HepG2 (cell line): ENCODE results near the gene CDH13. TPM values are rescaled to one million over a fixed set of nuclear protein-coding genes. Genes with fewer than 3 reads are reported as not detected.

ENCODE experiments used
- ATAC-seq: fragments of 200-7000 bp; cut with Tn5 transposase; 3 replicates; pipeline ENCODE4 v1.9.1; 2020; ENCODE audit warnings: mild to moderate bottlenecking, moderate library complexity
- BruUV-seq: library from RNA; stranded (reverse); fragments of 400-500 nt; replicated peaks from 2 replicates; lab custom pipeline; 2021; lab: Mats Ljungman, UMichigan
- CTCF ChIA-PET: fragments of 300-600 bp; formaldehyde crosslinking; extraction: SDS; loops from one replicate; lab custom pipeline; 2021; ENCODE audit warnings: low total read pairs, inconsistent platforms, low intra/inter-chr PET ratio; lab: Yijun Ruan, JAX
- POLR2A ChIA-PET: fragments of 350-600 bp; sonication (Branson Sonifier 250); formaldehyde crosslinking; loops from one replicate; lab custom pipeline; 2020; ENCODE audit warnings: antibody characterized with exemption, inconsistent platforms; lab: Yijun Ruan, JAX
- DNase-seq: peaks from one replicate; pipeline ENCODE4 v3.0.0-alpha.2; 2015; ENCODE audit warnings: low spot score
- FAIRE-seq: peaks from 3 replicates; lab custom pipeline; 2011; peaks lifted over from hg19 to GRCh38; lab: Jason Lieb, UNC
- H2AFZ ChIP-seq: one replicate; pipeline ENCODE4 v1.6.1; 2011; ENCODE audit warnings: low read length, inconsistent platforms
- H3K27ac ChIP-seq: fragments of 300-600 bp; 3 replicates; pipeline ENCODE4 v1.8.0; 2011; ENCODE audit warnings: mixed run types, mild to moderate bottlenecking, mixed read lengths, low read length, inconsistent platforms; ENCODE audit not compliant: insufficient read depth; ENCODE audit errors: extremely low read length
- H3K27me3 ChIP-seq, 2 experiments: fragments of 200-600 bp in 1 of 2; 2 replicates in 1 of 2; 3 replicates in 1 of 2; pipeline versions ENCODE4 v1.6.0 to v1.8.0; 2011; ENCODE audit warnings: low read length in 2 of 2, mild to moderate bottlenecking in 2 of 2, moderate library complexity in 2 of 2, inconsistent platforms in 1 of 2; ENCODE audit not compliant: insufficient read depth in 2 of 2, control insufficient read depth in 1 of 2
- H3K36me3 ChIP-seq, 2 experiments: fragments of 200-600 bp in 1 of 2; replicated peaks in 1 of 2; 2 replicates in 1 of 2; 3 replicates in 1 of 2; pipeline versions ENCODE4 v1.5.1 to v1.8.0; 2011; ENCODE audit warnings: low read length in 2 of 2, inconsistent platforms in 1 of 2; ENCODE audit not compliant: insufficient read depth in 2 of 2, control insufficient read depth in 1 of 2
- H3K4me1 ChIP-seq: 2 replicates; pipeline ENCODE4 v1.5.1; 2012; ENCODE audit warnings: low read length, inconsistent platforms; ENCODE audit not compliant: insufficient read depth
- H3K4me2 ChIP-seq: 2 replicates; pipeline ENCODE4 v1.6.0; 2011; ENCODE audit warnings: low read depth, low read length, inconsistent platforms
- H3K4me3 ChIP-seq, 3 experiments: fragments of 200-600 bp in 1 of 3; sonication (generic), shearing (Covaris generic) in 1 of 3; replicated peaks in 1 of 3; 2 replicates each; pipeline ENCODE4 v1.5.1; 2011 to 2016; ENCODE audit warnings: low read length in 3 of 3, inconsistent platforms in 2 of 3, low read depth in 2 of 3, mild to moderate bottlenecking in 2 of 3, control low read depth in 1 of 3, mixed read lengths in 1 of 3; ENCODE audit not compliant: insufficient read depth in 1 of 3
- H3K79me2 ChIP-seq: one replicate; pipeline ENCODE4 v1.6.1; 2011; ENCODE audit warnings: low read length, inconsistent platforms; ENCODE audit not compliant: insufficient read depth
- H3K9ac ChIP-seq: 2 replicates; pipeline ENCODE4 v1.6.0; 2011; ENCODE audit warnings: mild to moderate bottlenecking, low read depth, low read length, inconsistent platforms; ENCODE audit not compliant: insufficient read depth
- H3K9me3 ChIP-seq: 2 replicates; pipeline ENCODE4 v1.5.1; 2012; ENCODE audit warnings: mild to moderate bottlenecking, low read length
- H4K20me1 ChIP-seq: 2 replicates; pipeline ENCODE4 v1.6.0; 2011; ENCODE audit warnings: inconsistent platforms, mild to moderate bottlenecking, low read length, moderate library complexity; ENCODE audit not compliant: insufficient read depth
- CBFB ChIP-seq: sonication (generic); formaldehyde crosslinking; IDR thresholded peaks from 2 replicates; pipeline ENCODE4 v1.4.0; 2020; ENCODE audit warnings: missing genetic modification reagents
- CREB1 ChIP-seq, 2 experiments: fragments of 450-650 bp in 1 of 2; IDR thresholded peaks; 2 replicates each; pipeline ENCODE4 v1.6.1; 2016 to 2017; ENCODE audit warnings: control low read depth in 1 of 2, mild to moderate bottlenecking in 1 of 2, missing compliant biosample characterization in 1 of 2, missing genetic modification characterization in 1 of 2
- FOSL2 ChIP-seq: sonication (generic); formaldehyde crosslinking; IDR thresholded peaks from 2 replicates; pipeline ENCODE4 v1.4.0; 2020; ENCODE audit warnings: missing genetic modification reagents
- HMG20B ChIP-seq: conservative IDR thresholded peaks from 2 replicates; pipeline ENCODE4 v1.6.1; 2016; ENCODE audit warnings: missing genetic modification reagents, missing compliant biosample characterization
- RARG ChIP-seq: sonication (generic); formaldehyde crosslinking; IDR thresholded peaks from 2 replicates; pipeline ENCODE4 v1.4.0; 2020; ENCODE audit warnings: low read depth, mild to moderate bottlenecking, missing genetic modification reagents
- SNRNP70 ChIP-seq: fragments of 200-400 bp; formaldehyde crosslinking; IDR thresholded peaks from 2 replicates; pipeline ENCODE4 v1.6.1; 2017; ENCODE audit warnings: mild to moderate bottlenecking, low read depth, low read length, moderate library complexity
- SRSF4 ChIP-seq: fragments of 200-400 bp; formaldehyde crosslinking; IDR thresholded peaks from one replicate; pipeline ENCODE4 v1.6.1; 2018; ENCODE audit warnings: mild to moderate bottlenecking, low read depth, low read length, moderate library complexity; ENCODE audit not compliant: poor library complexity, severe bottlenecking
- THAP11 ChIP-seq: IDR thresholded peaks from 2 replicates; pipeline ENCODE4 v1.6.1; 2016; ENCODE audit warnings: missing biosample characterization, missing genetic modification reagents
- TSC22D2 ChIP-seq: sonication (generic); formaldehyde crosslinking; IDR thresholded peaks from 2 replicates; pipeline ENCODE4 v1.5.1; 2020; ENCODE audit warnings: missing genetic modification reagents, mild to moderate bottlenecking, borderline replicate concordance
- YEATS2 ChIP-seq: sonication (generic); formaldehyde crosslinking; IDR thresholded peaks from 2 replicates; pipeline ENCODE4 v1.4.0; 2020; ENCODE audit warnings: missing genetic modification reagents, borderline replicate concordance
- ZIK1 ChIP-seq: sonication (generic); formaldehyde crosslinking; IDR thresholded peaks from 2 replicates; pipeline ENCODE4 v1.5.0; 2020; ENCODE audit warnings: mild to moderate bottlenecking, low read depth, missing genetic modification reagents, borderline replicate concordance
- ZNF251 ChIP-seq: sonication (generic); formaldehyde crosslinking; IDR thresholded peaks from 2 replicates; pipeline ENCODE4 v1.9.0; 2021; ENCODE audit warnings: mild to moderate bottlenecking, missing genetic modification reagents
- ZNF350 ChIP-seq: sonication (generic); formaldehyde crosslinking; IDR thresholded peaks from 2 replicates; pipeline ENCODE4 v1.4.0; 2020; ENCODE audit warnings: mild to moderate bottlenecking, low read depth, missing genetic modification reagents, borderline replicate concordance
- ZNF431 ChIP-seq: sonication (generic); formaldehyde crosslinking; IDR thresholded peaks from 2 replicates; pipeline ENCODE4 v1.9.0; 2022; ENCODE audit warnings: missing genetic modification reagents, low read depth, mild to moderate bottlenecking, borderline replicate concordance
- ZNF773 ChIP-seq: sonication (generic); formaldehyde crosslinking; IDR thresholded peaks from 2 replicates; pipeline ENCODE4 v1.4.0; 2020; ENCODE audit warnings: missing genetic modification reagents, borderline replicate concordance
- WGBS: methylation state at CpG from one replicate; pipeline ENCODE4 v1.1.6; 2017; ENCODE audit warnings: low lambda C conversion rate; 5-methylcytosine and 5-hydroxymethylcytosine counted together
- in situ Hi-C: cut with HindIII; loops from 2 replicates; pipeline ENCODE4 v1.10.0; 2017; ENCODE audit warnings: low pct_unique_long_range_greater_than_20kb; ENCODE audit not compliant: extremely low pct_ligation_motif_present
- intact Hi-C: fragments of 100-400 bp; cut with micrococcal nuclease; formaldehyde crosslinking; loops from one replicate; pipeline ENCODE4 v1.10.0; 2022; ENCODE audit not compliant: unreplicated experiment
- polyA plus RNA-seq, 8 experiments: library from polyadenylated mRNA; depleted of rRNA in 3 of 8; stranded (reverse) in 7 of 8; unstranded in 1 of 8; fragments of >200 nt; fragmentation: Illumina TruSeq in 4 of 8; extraction: Trizol in 4 of 8; gene quantifications; 2 replicates each; pipeline versions ENCODE4 v1.2.1 to v1.2.3, GENCODE V29; 2011 to 2016; ENCODE audit warnings: low read depth in 4 of 8, missing spikeins in 1 of 8, mixed read lengths in 1 of 8; ENCODE audit not compliant: insufficient read depth in 1 of 8
- total RNA-seq, 5 experiments: library from RNA; depleted of rRNA; stranded (reverse); fragments of >200 nt; fragmentation: Illumina TruSeq; extraction: Trizol; gene quantifications; 2 replicates each; pipeline ENCODE4 v1.2.3, GENCODE V29; 2016; ENCODE audit warnings: low read depth in 1 of 5
- TF ChIP-seq, protein P1 (sequence below): fragments of 450-650 bp; IDR thresholded peaks from 2 replicates; pipeline ENCODE4 v1.6.1; 2016
- TF ChIP-seq, protein P2 (sequence below): sonication (generic); formaldehyde crosslinking; IDR thresholded peaks from 2 replicates; pipeline ENCODE4 v1.5.1; 2020; ENCODE audit warnings: mild to moderate bottlenecking, missing genetic modification reagents, borderline replicate concordance

CDH13 gene
- total and polyA plus RNA-seq, 2 of the 13 experiments (the other 11 are each of a cell fraction or from before 2014, with no cell fraction given): not detected

DNA sequence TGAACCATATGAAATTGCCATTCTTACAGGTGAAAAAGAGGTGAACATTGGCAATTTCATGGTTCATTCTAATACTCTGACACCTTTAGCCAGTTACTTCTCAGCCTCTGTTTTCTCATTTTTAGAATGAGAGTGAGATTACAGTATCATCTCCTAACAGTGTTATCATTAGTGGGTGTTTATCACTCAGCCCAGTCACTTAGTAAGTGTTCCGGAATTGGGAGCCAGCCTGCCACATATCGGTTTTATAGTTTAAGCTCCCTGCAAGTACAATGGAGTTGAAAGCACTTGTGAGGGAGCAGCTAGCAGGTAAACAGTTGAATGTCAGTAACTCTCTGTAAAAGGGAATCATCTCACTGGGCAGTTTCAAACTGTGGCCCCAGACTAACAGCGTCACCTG is 597.9 kb downstream of the CDH13 start:
- no TSS peak for BruUV-seq
- no peak for FAIRE-seq

DNA sequence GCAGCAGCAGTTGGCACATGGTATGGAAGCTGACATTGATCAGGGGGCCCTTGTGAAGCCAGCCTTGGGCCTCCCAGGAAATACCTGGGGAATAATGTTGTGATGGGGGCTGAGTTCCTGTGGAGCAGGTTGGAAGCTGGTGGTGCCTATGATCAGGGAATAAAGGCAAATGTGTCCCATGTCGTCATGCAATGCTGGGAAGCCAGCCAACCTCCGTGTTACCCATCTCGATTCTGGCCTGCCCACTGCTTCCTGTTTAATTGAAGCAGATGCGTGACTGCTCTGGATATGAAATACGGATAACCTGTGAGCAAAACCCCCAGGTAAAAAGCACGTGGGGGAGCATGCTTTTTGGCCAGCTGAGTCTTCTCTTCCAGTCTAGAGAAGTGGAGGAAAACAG is 600.6 kb downstream of the CDH13 start:
- Histone ChIP-seq H3K9ac (no peak overlapping the region), H3K36me3 (no peaks in the 10 kb centered on the region), H3K4me3 (no peak overlapping the region), H4K20me1 (no peaks in the 10 kb centered on the region), H3K27me3 (peaks cover 0 to 17% of the 10 kb centered on the region in 2 experiments; a peak in 4 of 5 replicates), H3K27ac (no peak overlapping the region), H3K9me3 (no peaks in the 10 kb centered on the region), H3K4me1 (no peaks in the 10 kb centered on the region), H3K79me2 (no peaks in the 10 kb centered on the region), H2AFZ (no peak overlapping the region), H3K4me2 (no peak overlapping the region)
- no peak for TF ChIP-seq ZNF431 (CRISPR knock-in tag)
- TF ChIP-seq YEATS2 (CRISPR knock-in tag): no peak
- TF ChIP-seq SNRNP70: no peak
- TF ChIP-seq CREB1 (IDR thresholded peaks at IDR 0.05): 0 out of 2 replicates have a peak, but pooled peaks have one; percentile 2
- no peak for TF ChIP-seq CREB1 (CRISPR knock-in tag; IDR thresholded peaks at IDR 0.05)
- TF ChIP-seq, protein P1, sequence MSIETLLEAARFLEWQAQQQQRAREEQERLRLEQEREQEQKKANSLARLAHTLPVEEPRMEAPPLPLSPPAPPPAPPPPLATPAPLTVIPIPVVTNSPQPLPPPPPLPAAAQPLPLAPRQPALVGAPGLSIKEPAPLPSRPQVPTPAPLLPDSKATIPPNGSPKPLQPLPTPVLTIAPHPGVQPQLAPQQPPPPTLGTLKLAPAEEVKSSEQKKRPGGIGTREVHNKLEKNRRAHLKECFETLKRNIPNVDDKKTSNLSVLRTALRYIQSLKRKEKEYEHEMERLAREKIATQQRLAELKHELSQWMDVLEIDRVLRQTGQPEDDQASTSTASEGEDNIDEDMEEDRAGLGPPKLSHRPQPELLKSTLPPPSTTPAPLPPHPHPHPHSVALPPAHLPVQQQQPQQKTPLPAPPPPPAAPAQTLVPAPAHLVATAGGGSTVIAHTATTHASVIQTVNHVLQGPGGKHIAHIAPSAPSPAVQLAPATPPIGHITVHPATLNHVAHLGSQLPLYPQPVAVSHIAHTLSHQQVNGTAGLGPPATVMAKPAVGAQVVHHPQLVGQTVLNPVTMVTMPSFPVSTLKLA: 0 out of 2 replicates have a peak, but pooled peaks have one; percentile 8
- no peak for TF ChIP-seq ZNF773 (CRISPR knock-in tag)
- ChIA-PET CTCF (no interaction called here), POLR2A (no interaction called here)
- DNase-seq (no peak), ATAC-seq (no peak), FAIRE-seq (no peak)
- WGBS: 16% methylated on average over 6 of the region's 6 CpGs
- intact Hi-C loops (no loop called here), in situ Hi-C loops (no loop called here)
- BruUV-seq: no TSS peak

More for the DNA sequence above, 597.9 kb downstream of the CDH13 start:
- ChIA-PET CTCF (no interaction called here), POLR2A (no interaction called here)
- DNase-seq: no peak
- H3K36me3 ChIP-seq: no peaks in the 10 kb centered on the region
- peaks cover 0 to 13% of the 10 kb centered on the region in 2 experiments; a peak in 3 of 5 replicates for H3K27me3 ChIP-seq
- no peak overlapping the region for H3K4me3 ChIP-seq
- H3K4me1 ChIP-seq: no peaks in the 10 kb centered on the region
- ATAC-seq: no peak
- in situ Hi-C loops: loop anchor here (25.0 kb wide), 1 partner anchor 962 kb away; no protein-coding TSS in a partner anchor
- TF ChIP-seq, protein P2, sequence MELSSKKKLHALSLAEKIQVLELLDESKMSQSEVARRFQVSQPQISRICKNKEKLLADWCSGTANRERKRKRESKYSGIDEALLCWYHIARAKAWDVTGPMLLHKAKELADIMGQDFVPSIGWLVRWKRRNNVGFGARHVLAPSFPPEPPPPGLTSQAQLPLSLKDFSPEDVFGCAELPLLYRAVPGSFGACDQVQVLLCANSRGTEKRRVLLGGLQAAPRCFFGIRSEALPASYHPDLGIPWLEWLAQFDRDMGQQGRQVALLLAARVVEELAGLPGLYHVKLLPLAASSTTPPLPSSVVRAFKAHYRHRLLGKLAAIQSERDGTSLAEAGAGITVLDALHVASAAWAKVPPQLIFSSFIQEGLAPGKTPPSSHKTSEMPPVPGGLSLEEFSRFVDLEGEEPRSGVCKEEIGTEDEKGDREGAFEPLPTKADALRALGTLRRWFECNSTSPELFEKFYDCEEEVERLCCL (CRISPR knock-in tag): no peak
- TF ChIP-seq THAP11 (CRISPR knock-in tag) (no peak), HMG20B (CRISPR knock-in tag) (no peak), FOSL2 (CRISPR knock-in tag) (no peak), ZIK1 (CRISPR knock-in tag) (no peak), SRSF4 (no peak), CBFB (CRISPR knock-in tag) (no peak), TSC22D2 (CRISPR knock-in tag) (no peak), CREB1 (IDR thresholded peaks at IDR 0.05) (no peak), CREB1 (CRISPR knock-in tag; IDR thresholded peaks at IDR 0.05) (no peak), ZNF251 (no peak), RARG (CRISPR knock-in tag) (no peak), ZNF350 (no peak)
- no peaks in the 10 kb centered on the region for H4K20me1 ChIP-seq
- H3K9me3 ChIP-seq: no peaks in the 10 kb centered on the region
- no peaks in the 10 kb centered on the region for H3K79me2 ChIP-seq
- no peak overlapping the region for H3K9ac ChIP-seq
- WGBS: 22% methylated on average over 3 of the region's 3 CpGs
- no peak overlapping the region for H2AFZ ChIP-seq
- intact Hi-C loops: no loop called here
- H3K27ac ChIP-seq: no peak overlapping the region
- no peak overlapping the region for H3K4me2 ChIP-seq
